ENCODE data around the gene RNU1-4. TPM values are rescaled to one million over a fixed set of nuclear protein-coding genes. Genes with fewer than 3 reads are reported as not detected.
A peak's percentile ranks its signal among the peaks of the same experiment; 100 is the strongest.
"Not testable (repeated sequence)": the region's sequence is repeated elsewhere in the genome, so short reads cannot be mapped to it uniquely, and the experiment has no call there.

RNU1-4 gene
- polyA plus RNA-seq, 1 donor (not counting 4 experiments of a cell fraction or from before 2014, with no cell fraction given) = 67.0 TPM

- DNase-seq (ENCODE audit: low read depth, low spot score); H3K4me3 ChIP-seq (ENCODE audit: control insufficient read depth in 2 of 3, extremely low read depth in 1 of 3, insufficient read depth in 2 of 3, low read depth in 1 of 3, low read length in 3 of 3); H2AFZ ChIP-seq (ENCODE audit: control insufficient read depth, low read length); H3K27ac ChIP-seq (ENCODE audit: control insufficient read depth, insufficient read depth, low read length); H3K9me1 ChIP-seq (ENCODE audit: control insufficient read depth, extremely low read depth, insufficient read depth, low read length); H3K36me3 ChIP-seq (ENCODE audit: control insufficient read depth in 2 of 2, extremely low read depth in 1 of 2, insufficient read depth in 2 of 2, low read length in 2 of 2); dilution Hi-C loops (cut with MboI; ENCODE audit: extremely low pct_ligation_motif_present, low sequenced_read_pairs); H3K27me3 ChIP-seq (ENCODE audit: control insufficient read depth, extremely low read depth, insufficient read depth, low read length); H3K79me2 ChIP-seq (ENCODE audit: control insufficient read depth, insufficient read depth, low read length); H3K9ac ChIP-seq (ENCODE audit: control insufficient read depth, extremely low read depth, insufficient read depth, low read length); H3K4me1 ChIP-seq (ENCODE audit: control insufficient read depth, extremely low read depth, insufficient read depth, low read length); H3K9me3 ChIP-seq (ENCODE audit: control insufficient read depth, low read depth, low read length); H4K20me1 ChIP-seq (ENCODE audit: control insufficient read depth, extremely low read depth, insufficient read depth, low read length); H3K4me2 ChIP-seq (ENCODE audit: control insufficient read depth, extremely low read depth, insufficient read depth, low read depth, low read length): not testable (repeated sequence)
- FAIRE-seq = peak; percentile 39
Measured at GRCh38 chr1:16693449-16694307, 46.6 kb upstream of the RNU1-4 start.

- H3K27ac ChIP-seq (ENCODE audit: control insufficient read depth, insufficient read depth, low read length); H3K36me3 ChIP-seq (ENCODE audit: control insufficient read depth in 2 of 2, extremely low read depth in 1 of 2, insufficient read depth in 2 of 2, low read length in 2 of 2); FAIRE-seq; H2AFZ ChIP-seq (ENCODE audit: control insufficient read depth, low read length); DNase-seq (ENCODE audit: low read depth, low spot score); H3K4me2 ChIP-seq (ENCODE audit: control insufficient read depth, extremely low read depth, insufficient read depth, low read depth, low read length); H3K4me1 ChIP-seq (ENCODE audit: control insufficient read depth, extremely low read depth, insufficient read depth, low read length); H3K9me3 ChIP-seq (ENCODE audit: control insufficient read depth, low read depth, low read length); dilution Hi-C loops (cut with MboI; ENCODE audit: extremely low pct_ligation_motif_present, low sequenced_read_pairs); H3K27me3 ChIP-seq (ENCODE audit: control insufficient read depth, extremely low read depth, insufficient read depth, low read length); H4K20me1 ChIP-seq (ENCODE audit: control insufficient read depth, extremely low read depth, insufficient read depth, low read length); H3K9me1 ChIP-seq (ENCODE audit: control insufficient read depth, extremely low read depth, insufficient read depth, low read length); H3K4me3 ChIP-seq (ENCODE audit: control insufficient read depth in 2 of 3, extremely low read depth in 1 of 3, insufficient read depth in 2 of 3, low read depth in 1 of 3, low read length in 3 of 3); H3K79me2 ChIP-seq (ENCODE audit: control insufficient read depth, insufficient read depth, low read length); H3K9ac ChIP-seq (ENCODE audit: control insufficient read depth, extremely low read depth, insufficient read depth, low read length): not testable (repeated sequence)
Measured at GRCh38 chr1:16694308-16694702, 46.0 kb upstream of the RNU1-4 start.

GRCh38 chr1:16696507-16697150, 43.7 kb upstream of the RNU1-4 start:
- FAIRE-seq; H3K27me3 ChIP-seq (ENCODE audit: control insufficient read depth, extremely low read depth, insufficient read depth, low read length); H3K4me3 ChIP-seq (ENCODE audit: control insufficient read depth in 2 of 3, extremely low read depth in 1 of 3, insufficient read depth in 2 of 3, low read depth in 1 of 3, low read length in 3 of 3); H3K4me2 ChIP-seq (ENCODE audit: control insufficient read depth, extremely low read depth, insufficient read depth, low read depth, low read length); H3K4me1 ChIP-seq (ENCODE audit: control insufficient read depth, extremely low read depth, insufficient read depth, low read length); H3K27ac ChIP-seq (ENCODE audit: control insufficient read depth, insufficient read depth, low read length); H3K79me2 ChIP-seq (ENCODE audit: control insufficient read depth, insufficient read depth, low read length); H2AFZ ChIP-seq (ENCODE audit: control insufficient read depth, low read length); H3K36me3 ChIP-seq (ENCODE audit: control insufficient read depth in 2 of 2, extremely low read depth in 1 of 2, insufficient read depth in 2 of 2, low read length in 2 of 2); H3K9me3 ChIP-seq (ENCODE audit: control insufficient read depth, low read depth, low read length); H4K20me1 ChIP-seq (ENCODE audit: control insufficient read depth, extremely low read depth, insufficient read depth, low read length); H3K9me1 ChIP-seq (ENCODE audit: control insufficient read depth, extremely low read depth, insufficient read depth, low read length); H3K9ac ChIP-seq (ENCODE audit: control insufficient read depth, extremely low read depth, insufficient read depth, low read length); DNase-seq (ENCODE audit: low read depth, low spot score); dilution Hi-C loops (cut with MboI; ENCODE audit: extremely low pct_ligation_motif_present, low sequenced_read_pairs): not testable (repeated sequence)

- H3K27ac ChIP-seq (ENCODE audit: control insufficient read depth, insufficient read depth, low read length); H2AFZ ChIP-seq (ENCODE audit: control insufficient read depth, low read length); DNase-seq (ENCODE audit: low read depth, low spot score); H3K4me2 ChIP-seq (ENCODE audit: control insufficient read depth, extremely low read depth, insufficient read depth, low read depth, low read length); H3K79me2 ChIP-seq (ENCODE audit: control insufficient read depth, insufficient read depth, low read length); H3K9me3 ChIP-seq (ENCODE audit: control insufficient read depth, low read depth, low read length); H3K27me3 ChIP-seq (ENCODE audit: control insufficient read depth, extremely low read depth, insufficient read depth, low read length); H3K9me1 ChIP-seq (ENCODE audit: control insufficient read depth, extremely low read depth, insufficient read depth, low read length); dilution Hi-C loops (cut with MboI; ENCODE audit: extremely low pct_ligation_motif_present, low sequenced_read_pairs); H3K4me3 ChIP-seq (ENCODE audit: control insufficient read depth in 2 of 3, extremely low read depth in 1 of 3, insufficient read depth in 2 of 3, low read depth in 1 of 3, low read length in 3 of 3); H4K20me1 ChIP-seq (ENCODE audit: control insufficient read depth, extremely low read depth, insufficient read depth, low read length); H3K4me1 ChIP-seq (ENCODE audit: control insufficient read depth, extremely low read depth, insufficient read depth, low read length); FAIRE-seq; H3K36me3 ChIP-seq (ENCODE audit: control insufficient read depth in 2 of 2, extremely low read depth in 1 of 2, insufficient read depth in 2 of 2, low read length in 2 of 2); H3K9ac ChIP-seq (ENCODE audit: control insufficient read depth, extremely low read depth, insufficient read depth, low read length): not testable (repeated sequence)
Measured at GRCh38 chr1:16697152-16697551, 43.2 kb upstream of the RNU1-4 start.

All from keratinocyte (primary cell).